Lung (tissue), 12 donors: ENCODE results near the gene CNTNAP2. TPM values are rescaled to one million over a fixed set of nuclear protein-coding genes. Genes with fewer than 3 reads are reported as not detected.

Experiments used
- ATAC-seq: fragments of 200-7000 bp; cut with Tn5 transposase; one replicate; pipeline ENCODE4 v1.9.1; 2020; ENCODE audit warnings: moderate number of reproducible peaks; ENCODE audit not compliant: insufficient read depth, low FRiP score
- DNase-seq, 3 donors: peaks; one replicate each; pipeline ENCODE4 v3.0.0-alpha.2; 2013 to 2017
- H3K27ac ChIP-seq, 2 donors: one replicate each; pipeline ENCODE4 v1.5.1; 2013; ENCODE audit warnings: mild to moderate bottlenecking in 2 of 2, moderate library complexity in 2 of 2, control low read depth in 1 of 2, inconsistent platforms in 1 of 2, low read depth in 1 of 2, low read length in 1 of 2
- H3K27me3 ChIP-seq, 3 donors: one replicate each; pipeline ENCODE4 v1.5.1; 2013; ENCODE audit warnings: low read length in 2 of 3; ENCODE audit not compliant: control insufficient read depth in 3 of 3, insufficient read depth in 3 of 3
- H3K36me3 ChIP-seq, 4 donors: one replicate each; pipeline ENCODE4 v1.5.1; 2013; ENCODE audit warnings: low read length in 4 of 4, mild to moderate bottlenecking in 1 of 4, moderate library complexity in 1 of 4; ENCODE audit not compliant: control insufficient read depth in 4 of 4, insufficient read depth in 4 of 4
- H3K4me1 ChIP-seq, 5 donors: one replicate each; pipeline ENCODE4 v1.5.1; 2013; ENCODE audit warnings: low read length in 5 of 5, mild to moderate bottlenecking in 2 of 5, moderate library complexity in 1 of 5; ENCODE audit not compliant: control insufficient read depth in 5 of 5, insufficient read depth in 5 of 5
- H3K4me3 ChIP-seq: one replicate; pipeline ENCODE4 v1.5.1; 2013; ENCODE audit warnings: mild to moderate bottlenecking, control low read depth, moderate library complexity
- H3K9ac ChIP-seq, 2 donors: one replicate each; pipeline ENCODE4 v1.5.1; 2013; ENCODE audit warnings: low read length in 2 of 2, control low read depth in 1 of 2; ENCODE audit not compliant: insufficient read depth in 1 of 2
- H3K9me3 ChIP-seq, 4 donors: one replicate each; pipeline ENCODE4 v1.5.1; 2013; ENCODE audit warnings: low read length in 3 of 4, mild to moderate bottlenecking in 1 of 4, moderate library complexity in 1 of 4; ENCODE audit not compliant: control insufficient read depth in 4 of 4, insufficient read depth in 3 of 4
- CTCF ChIP-seq: IDR thresholded peaks from 2 replicates; pipeline ENCODE4 v1.5.1; 2012; ENCODE audit warnings: mild to moderate bottlenecking; ENCODE audit errors: control extremely low read depth, extremely low read depth
- WGBS, 2 donors: extraction: QIAGEN DNeasy Blood & Tissue Kit; methylation state at CpG; one replicate each; pipeline ENCODE4 v1.1.7; 2013; 5-methylcytosine and 5-hydroxymethylcytosine counted together
- polyA plus RNA-seq, 2 donors: library from polyadenylated mRNA; stranded (reverse); fragments of 200-250 nt; gene quantifications; one replicate each; pipeline ENCODE4 v1.2.1, GENCODE V29; 2013
- total RNA-seq, 2 donors: library from RNA; depleted of rRNA in 1 of 2; stranded (reverse); fragments of >200 nt in 1 of 2; gene quantifications; one replicate each; pipeline ENCODE4 v1.2.1, GENCODE V29; 2014 to 2021
- donor health status: control.
- donor health status: control.
- donor health status: Bipolar disorder and iron deficiency.
- donor health status: healthy.
- donor health status: DM: yes; HTN: yes; CAD: no.

CNTNAP2 gene
- total and polyA plus RNA-seq, 4 donors: 0.18 to 45.3 (median 0.52) TPM

- DNase-seq (peak in 2 of 3 donors; percentile 54 to 69), ATAC-seq (no peak)
- H3K9me3 ChIP-seq: peaks cover 0 to 3% (median 0%) of the 10 kb centered on the region in 4 donors
- no peaks in the 10 kb centered on the region for H3K36me3 ChIP-seq
- H3K27ac ChIP-seq: no peak overlapping the region
- no peaks in the 10 kb centered on the region for H3K27me3 ChIP-seq
- H3K9ac ChIP-seq: no peak overlapping the region
- no peak for TF ChIP-seq CTCF
- H3K4me1 ChIP-seq: peaks cover 0 to 10% (median 3%) of the 10 kb centered on the region in 5 donors
- no peak overlapping the region for H3K4me3 ChIP-seq
These were observed 936.2 kb downstream of the CNTNAP2 start for GRCh38 chr7:147052818-147053217.

- no peak overlapping the region for H3K27ac ChIP-seq
- no peaks in the 10 kb centered on the region for H3K36me3 ChIP-seq
- H3K27me3 ChIP-seq: no peaks in the 10 kb centered on the region
- DNase-seq (no peak), ATAC-seq (no peak)
- no peak for TF ChIP-seq CTCF
- 78 to 83% methylated on average over 5 of the region's 5 CpGs for WGBS, 2 donors
- H3K9ac ChIP-seq: no peak overlapping the region
- peaks cover 0 to 11% (median 3%) of the 10 kb centered on the region in 5 donors for H3K4me1 ChIP-seq
- no peak overlapping the region for H3K4me3 ChIP-seq
- H3K9me3 ChIP-seq: peaks cover 0 to 3% (median 0%) of the 10 kb centered on the region in 4 donors
These were observed 937.1 kb downstream of the CNTNAP2 start for GRCh38 chr7:147053746-147054145.

GRCh38 chr7:147060070-147060469 is 943.5 kb downstream of the CNTNAP2 start:
- 96 to 99% methylated on average over 3 of the region's 3 CpGs for WGBS, 2 donors
- Histone ChIP-seq H3K9me3 (no peaks in the 10 kb centered on the region), H3K9ac (no peak overlapping the region), H3K4me3 (no peak overlapping the region), H3K27me3 (no peaks in the 10 kb centered on the region), H3K36me3 (no peaks in the 10 kb centered on the region), H3K4me1 (peaks cover 0 to 5% (median 0%) of the 10 kb centered on the region in 5 donors), H3K27ac (no peak overlapping the region)
- ATAC-seq (no peak), DNase-seq (no peak)
- no peak for TF ChIP-seq CTCF

- DNase-seq (no peak), ATAC-seq (no peak)
- WGBS, 2 donors: 59 to 67% methylated on average over 4 of the region's 4 CpGs
These were observed 946.3 kb downstream of the CNTNAP2 start for GRCh38 chr7:147062897-147063296.

More at GRCh38 chr7:147062897-147063296, 946.3 kb downstream of the CNTNAP2 start:
- Histone ChIP-seq H3K27me3 (no peaks in the 10 kb centered on the region), H3K9me3 (no peaks in the 10 kb centered on the region), H3K4me1 (peaks cover 0 to under 1% (median 0%) of the 10 kb centered on the region in 5 donors), H3K4me3 (no peak overlapping the region), H3K36me3 (no peaks in the 10 kb centered on the region), H3K27ac (no peak overlapping the region), H3K9ac (no peak overlapping the region)
- no peak for TF ChIP-seq CTCF
